ENCODE results near the gene TNFRSF19.

Gene TNFRSF19

DNA sequence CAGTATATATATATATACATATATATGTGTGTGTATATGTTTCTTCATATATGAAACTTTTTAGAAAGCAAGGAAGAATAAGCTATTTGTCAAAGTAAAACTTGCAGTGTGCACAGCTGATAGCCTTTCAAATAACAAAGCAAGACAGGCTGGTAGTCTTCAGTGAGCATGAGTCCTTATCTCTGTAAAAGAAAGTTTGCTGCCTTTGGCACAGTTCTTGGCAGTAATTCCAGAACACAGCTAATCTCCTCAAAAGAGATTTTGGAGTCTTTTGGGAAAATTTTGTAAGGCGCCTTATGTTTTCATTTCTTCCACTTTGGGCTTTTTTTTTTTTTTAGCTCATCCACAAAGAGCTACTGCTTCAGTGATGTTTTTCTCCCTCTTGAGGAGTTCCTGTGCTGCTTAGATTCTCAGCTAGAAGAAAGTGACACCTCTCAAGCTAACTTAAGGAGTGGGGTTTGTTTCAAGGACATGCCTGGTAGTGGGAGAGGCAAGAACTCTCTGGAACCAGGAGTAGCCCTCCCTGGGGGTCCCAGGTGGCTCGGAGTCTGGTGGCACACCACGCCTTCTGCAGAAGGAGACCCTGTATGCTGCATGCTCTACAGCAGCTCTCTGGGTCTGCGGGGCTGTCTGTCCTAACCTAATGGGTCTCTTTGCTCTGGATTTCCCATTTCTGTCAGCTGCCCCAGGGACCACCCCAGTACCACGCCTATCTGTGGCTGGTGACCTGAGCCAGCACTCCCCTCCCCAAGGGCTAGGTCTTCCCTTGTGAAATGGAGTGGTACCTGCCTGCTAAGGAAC lies 58.8 kb downstream of the TNFRSF19 start:
- DNase-seq (ENCODE audit: low spot score) = no peak

GRCh38 chr13:23629566-23630272 lies 59.5 kb downstream of the TNFRSF19 start:
- no peak for DNase-seq (ENCODE audit: low spot score)

DNA sequence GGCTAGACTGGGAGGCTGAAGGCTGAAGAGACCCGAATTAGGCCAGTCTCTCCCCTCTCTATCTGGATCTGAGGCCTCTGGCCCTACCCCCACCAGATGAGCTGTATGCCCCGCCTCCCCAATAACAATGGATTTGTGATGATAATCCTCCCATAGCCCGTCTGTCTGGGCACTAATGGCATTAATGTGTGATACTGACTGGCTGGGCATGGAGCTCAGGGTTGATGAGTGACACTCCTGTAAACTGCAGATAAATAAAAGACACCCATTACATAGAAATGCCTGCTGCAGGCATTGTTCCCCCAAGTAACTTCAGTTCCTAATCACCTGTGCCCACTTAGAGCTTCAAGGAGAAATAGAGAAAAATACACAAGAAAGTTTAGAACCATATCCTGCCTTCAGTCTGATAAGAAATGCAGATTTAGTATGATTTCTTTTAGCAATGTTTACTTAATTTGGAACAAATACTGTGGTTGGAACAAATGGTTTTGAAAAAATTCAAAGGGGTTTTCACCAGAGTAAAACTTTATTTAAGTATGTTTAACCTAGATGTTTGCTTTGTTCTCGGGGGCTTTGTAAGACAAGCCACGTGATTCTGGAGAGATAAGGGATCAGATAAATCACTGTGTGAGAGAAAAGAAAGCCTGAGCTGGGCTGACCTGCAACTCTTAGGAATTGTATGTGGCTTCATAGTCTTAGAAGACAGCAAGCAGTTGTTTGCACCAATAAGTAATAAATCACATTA lies 60.3 kb downstream of the TNFRSF19 start:
- DNase-seq (ENCODE audit: low spot score) = no peak

- DNase-seq (ENCODE audit: low spot score) = no peak
Observed at GRCh38 chr13:23631311-23632047, 61.3 kb downstream of the TNFRSF19 start.

DNA sequence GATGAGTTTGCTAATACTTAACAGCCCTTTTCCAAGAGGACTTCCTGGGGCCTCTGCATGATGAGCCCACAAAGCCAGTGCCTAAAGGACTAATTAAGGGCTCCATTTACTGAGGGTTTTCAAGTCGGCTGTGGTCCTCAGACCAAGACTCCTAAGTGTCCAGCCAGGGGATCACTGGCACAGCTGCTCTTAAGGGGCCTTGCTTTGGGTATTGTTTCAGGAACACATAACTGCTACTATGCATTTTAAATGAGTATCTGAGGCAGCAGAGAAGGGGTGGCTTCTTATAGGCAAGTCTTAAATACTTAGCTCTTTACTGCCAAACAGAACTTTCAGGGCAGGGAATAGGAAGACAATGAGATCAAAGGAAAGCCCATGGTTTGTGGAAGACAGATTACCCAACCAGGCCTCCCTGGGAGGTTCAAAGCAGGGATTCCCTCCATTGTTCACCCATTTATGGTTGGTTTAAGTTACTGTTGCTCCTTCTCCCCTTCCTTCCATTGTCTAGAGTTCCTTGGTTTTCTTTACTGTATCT lies 61.9 kb downstream of the TNFRSF19 start:
- DNase-seq (ENCODE audit: low spot score) = no peak

- DNase-seq (ENCODE audit: low spot score) = no peak
Observed at GRCh38 chr13:23632741-23633140, 62.5 kb downstream of the TNFRSF19 start.

- no peak for DNase-seq (ENCODE audit: low spot score)
Observed at GRCh38 chr13:23634897-23635296, 64.7 kb downstream of the TNFRSF19 start.

GRCh38 chr13:23636360-23636759 lies 66.1 kb downstream of the TNFRSF19 start:
- no peak for DNase-seq (ENCODE audit: low spot score)

DNA sequence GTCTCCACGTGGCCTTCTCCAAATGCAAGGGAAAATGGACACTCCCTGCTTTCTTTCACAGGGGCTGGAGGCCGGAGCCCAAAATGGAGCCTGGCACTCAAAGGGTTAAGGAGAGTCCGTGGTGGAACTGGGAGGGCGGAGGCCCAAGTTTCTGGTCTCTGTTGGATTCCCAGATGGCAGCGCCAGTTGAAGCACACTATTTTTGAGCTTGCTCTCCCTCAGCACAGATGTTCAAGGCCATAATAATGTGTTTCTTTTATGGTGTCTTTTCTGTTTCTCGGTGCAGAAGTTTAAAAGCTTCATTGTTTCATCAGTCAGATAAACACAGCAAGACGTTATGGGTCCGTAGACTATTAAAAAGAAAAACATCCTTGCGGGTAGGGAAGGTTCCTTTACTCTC lies 67.6 kb downstream of the TNFRSF19 start:
- no peak for DNase-seq (ENCODE audit: low spot score)

DNA sequence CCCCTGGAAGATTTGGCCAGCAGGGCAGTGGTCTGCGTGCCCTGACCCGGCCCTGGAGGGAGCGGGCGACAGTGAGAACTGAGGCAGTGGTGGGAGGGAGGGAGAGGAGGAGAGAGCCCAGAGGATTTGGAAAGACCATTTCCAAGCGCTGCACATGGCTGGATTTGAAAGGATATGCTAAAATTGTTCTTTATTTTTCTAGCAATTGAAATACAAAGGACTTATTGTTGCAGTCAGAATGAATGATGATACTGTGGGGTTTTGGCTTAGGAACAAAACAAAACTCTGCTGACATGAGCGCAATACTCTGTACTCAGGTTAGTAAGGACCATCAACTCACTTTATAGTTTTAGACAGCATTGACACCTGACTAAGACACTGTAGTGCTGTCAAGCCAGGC lies 69.5 kb downstream of the TNFRSF19 start:
- no peak for DNase-seq (ENCODE audit: low spot score)

- no peak for DNase-seq (ENCODE audit: low spot score)
Observed at GRCh38 chr13:23642110-23642509, 71.9 kb downstream of the TNFRSF19 start.

DNA sequence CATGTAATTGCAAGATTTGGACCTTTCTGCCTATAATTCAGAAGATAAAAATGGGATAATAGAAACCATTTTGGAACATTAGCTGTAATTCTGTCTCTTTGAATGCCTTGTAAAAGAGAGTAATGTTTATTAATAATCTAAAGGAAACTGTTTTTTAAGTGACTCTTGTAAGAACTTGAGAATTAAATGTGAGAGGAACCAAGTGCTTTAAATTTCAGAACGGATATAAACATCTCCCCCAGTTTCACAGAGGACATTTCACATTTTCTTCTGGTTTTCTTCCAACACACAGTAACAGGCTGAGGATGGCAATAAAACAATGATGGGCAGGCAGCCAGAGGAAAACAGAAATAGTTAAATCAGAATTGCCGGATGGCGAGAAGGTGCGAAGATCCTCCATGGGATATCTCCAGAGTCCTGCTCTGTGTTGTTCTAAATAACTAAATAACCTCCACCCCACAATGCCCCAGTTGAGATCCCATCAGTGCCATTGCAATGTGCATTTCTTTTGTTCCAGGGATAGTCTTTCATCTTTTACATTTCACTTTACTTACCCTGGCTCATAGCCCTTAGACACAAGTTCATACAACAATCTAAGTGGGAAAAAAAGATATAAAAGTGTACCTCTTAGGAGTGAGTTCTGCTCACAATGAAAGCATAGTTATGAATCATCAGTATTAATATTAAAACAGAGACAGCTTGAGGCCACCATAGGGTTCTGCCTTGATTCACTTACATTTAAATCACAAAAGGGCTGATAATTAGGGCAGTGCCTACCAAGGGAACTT lies 73.3 kb downstream of the TNFRSF19 start:
- no peak for DNase-seq (ENCODE audit: low spot score)

GRCh38 chr13:23644126-23644419 lies 73.9 kb downstream of the TNFRSF19 start:
- DNase-seq (ENCODE audit: low spot score) = no peak

DNA sequence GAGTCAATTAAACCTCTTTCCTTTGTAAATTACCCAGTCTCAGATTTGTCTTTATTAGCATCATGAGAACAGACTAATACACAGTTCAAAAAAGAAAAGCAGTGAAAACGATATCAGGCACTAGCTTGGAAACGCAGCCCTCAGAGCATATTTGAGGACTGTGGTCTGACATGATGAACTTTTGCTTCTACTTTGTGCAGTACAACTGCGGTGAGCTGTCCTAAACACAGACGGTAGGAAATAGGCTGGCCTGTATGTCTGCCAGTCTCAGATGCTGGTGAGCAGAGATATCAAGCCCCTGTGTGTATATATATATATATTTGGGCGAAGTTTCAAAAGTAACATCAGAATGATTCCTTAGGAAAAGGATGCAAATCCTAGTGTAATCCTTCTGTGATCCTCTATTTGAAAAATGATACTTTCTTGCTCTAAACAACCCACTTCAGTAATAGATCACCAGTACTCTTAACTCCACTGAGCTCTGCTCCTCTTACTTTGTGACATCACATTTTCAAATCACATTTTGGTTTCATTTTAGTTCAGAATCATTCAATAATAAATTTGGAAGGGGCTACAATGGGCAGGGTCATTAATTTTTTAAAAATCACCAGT lies 74.4 kb downstream of the TNFRSF19 start:
- DNase-seq (ENCODE audit: low spot score) = no peak

- DNase-seq (ENCODE audit: low spot score) = no peak
Observed at GRCh38 chr13:23645851-23646250, 75.6 kb downstream of the TNFRSF19 start.

DNA sequence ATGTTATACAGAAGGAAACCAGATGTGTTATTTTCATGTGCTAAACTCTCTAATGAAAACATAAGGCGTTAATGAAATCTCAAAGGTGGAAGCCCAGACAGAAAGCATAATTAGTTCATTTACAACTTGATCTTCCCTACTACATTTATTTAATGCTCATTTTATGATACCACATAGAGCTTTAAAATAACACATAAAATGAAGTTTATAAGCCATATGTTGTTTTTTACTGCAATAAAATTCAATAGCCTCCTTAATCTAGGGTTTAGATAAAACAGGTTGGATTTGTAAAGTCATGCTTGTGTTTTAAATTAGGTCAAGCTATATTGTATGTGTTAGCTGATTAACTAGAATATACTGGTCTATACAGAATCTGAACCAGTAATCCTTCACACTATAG lies 81.2 kb downstream of the TNFRSF19 start:
- DNase-seq (ENCODE audit: low spot score) = no peak

DNA sequence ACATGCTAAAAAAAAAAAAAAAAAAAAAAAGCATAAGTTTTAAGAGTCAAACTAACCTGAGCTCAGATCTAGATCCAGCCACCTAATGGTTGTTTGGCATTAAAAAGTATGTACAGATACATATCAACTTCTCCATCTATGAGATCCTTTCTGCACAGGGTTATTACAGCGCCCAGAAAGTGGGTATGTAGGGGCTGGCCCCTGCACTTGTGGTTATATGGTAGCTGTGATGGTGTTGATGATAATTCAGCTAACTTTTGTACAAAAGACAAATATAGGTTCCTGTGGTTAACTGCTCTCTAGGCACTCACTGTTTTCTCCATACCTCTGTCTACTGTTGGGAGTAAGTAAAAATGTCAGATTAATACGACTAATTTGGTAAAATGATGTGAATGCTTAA lies 81.7 kb downstream of the TNFRSF19 start:
- no peak for DNase-seq (ENCODE audit: low spot score)

DNA sequence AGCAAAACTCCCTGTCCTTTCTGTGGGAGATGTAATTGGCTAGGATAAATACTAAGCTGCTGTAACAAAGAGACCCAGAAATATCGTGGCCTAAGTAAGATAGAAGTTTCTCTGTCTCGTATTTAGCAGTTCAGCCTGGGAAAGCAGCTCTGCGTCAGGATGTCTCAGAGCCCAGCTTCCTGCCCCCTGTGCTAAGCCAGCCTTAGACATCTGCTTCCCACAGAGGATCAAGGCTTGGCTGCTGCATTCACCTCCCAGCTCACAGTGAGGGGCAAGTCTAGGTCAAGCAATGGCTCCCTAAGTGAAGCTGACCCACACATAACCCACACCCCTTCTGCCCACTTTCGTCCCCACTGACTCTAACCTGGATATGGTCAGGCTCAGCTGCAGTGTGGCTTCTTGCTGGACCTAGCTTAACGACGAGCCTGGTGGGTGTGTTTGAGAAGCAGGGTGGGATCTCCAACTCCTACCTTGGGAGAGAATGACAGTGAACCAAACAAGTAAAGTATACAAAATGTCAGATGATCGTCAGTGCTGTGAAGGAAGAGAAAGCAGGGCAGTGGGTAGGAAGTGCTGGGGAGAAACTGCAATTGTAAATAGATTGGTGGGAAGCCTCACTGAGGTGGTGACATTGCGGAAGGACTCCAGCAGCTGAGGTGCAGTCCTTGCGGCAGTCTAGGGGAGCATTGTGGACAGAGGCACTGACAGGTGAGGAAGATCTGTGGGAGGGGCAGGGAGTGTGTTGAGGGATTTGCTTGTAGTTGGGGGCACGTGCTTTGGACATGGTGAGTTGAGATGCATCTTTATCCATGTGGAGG lies 82.9 kb downstream of the TNFRSF19 start:
- no peak for DNase-seq (ENCODE audit: low spot score)

- no peak for DNase-seq (ENCODE audit: low spot score)
Observed at GRCh38 chr13:23654111-23655110, 84.2 kb downstream of the TNFRSF19 start.
